Hematopoietic multipotent progenitor cell treated with erythropoietin and hydrocortisone succinate and interleukin-3 and kit ligand, for 8 days (in vitro differentiated cells): ENCODE data around the gene ZNF396.

Experiments
- DNase-seq: peaks from one replicate; pipeline ENCODE4 v3.0.0-alpha.2; 2015

The ZNF396 gene

GRCh38 chr18:35376742-35377695, at the start of gene ZNF396:
Gene ZNF396, minus strand, starts transcription at chr18:35377337. Its CDS starts 3,045 bp downstream, at chr18:35374292.
- peak; percentile 69 for DNase-seq

GRCh38 chr18:35426786-35427185, 49.6 kb upstream of the ZNF396 start:
- no peak for DNase-seq

GRCh38 chr18:35424356-35424755, 47.2 kb upstream of the ZNF396 start:
- no peak for DNase-seq

- DNase-seq = no peak
These were observed 45.1 kb upstream of the ZNF396 start for GRCh38 chr18:35422237-35422636.

DNA sequence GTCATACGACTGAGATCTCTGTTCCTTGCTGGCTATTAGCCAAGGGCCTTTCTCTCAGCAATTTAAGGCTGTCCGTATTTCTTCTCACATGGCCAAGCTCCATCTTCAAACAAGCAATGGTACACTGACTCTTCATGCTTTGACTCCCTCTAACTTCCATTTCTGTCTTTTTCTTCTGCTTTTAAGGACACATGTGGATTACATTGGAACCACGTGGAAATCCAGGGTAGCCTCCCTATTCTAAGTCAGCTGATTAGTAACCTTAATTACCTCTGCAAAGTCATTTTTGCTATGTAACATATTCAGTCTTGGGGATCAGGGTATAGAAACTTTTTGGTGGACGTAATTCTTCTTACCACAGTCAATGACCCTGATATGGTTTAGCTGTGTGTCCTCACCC, 41.5 kb upstream of the ZNF396 start:
- DNase-seq = no peak

DNA sequence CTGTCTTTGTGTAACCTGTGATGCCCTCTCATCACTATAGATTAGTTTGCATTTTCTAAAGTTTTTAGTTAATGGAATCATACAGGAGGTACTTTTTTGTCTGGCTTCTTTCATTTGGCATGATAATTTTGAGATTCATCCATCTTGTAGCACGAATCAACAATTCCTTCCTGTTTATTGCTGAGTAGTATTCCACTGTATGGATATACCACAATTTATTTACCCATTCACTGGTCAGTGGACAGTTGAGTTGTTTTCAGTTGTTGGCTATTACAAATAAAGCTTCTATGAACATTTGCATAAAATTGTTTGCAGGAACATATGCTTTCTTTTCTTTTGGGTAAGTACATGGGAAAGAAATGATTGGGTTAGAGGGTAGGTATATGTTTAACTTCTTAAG, 40.1 kb upstream of the ZNF396 start:
- no peak for DNase-seq

DNA sequence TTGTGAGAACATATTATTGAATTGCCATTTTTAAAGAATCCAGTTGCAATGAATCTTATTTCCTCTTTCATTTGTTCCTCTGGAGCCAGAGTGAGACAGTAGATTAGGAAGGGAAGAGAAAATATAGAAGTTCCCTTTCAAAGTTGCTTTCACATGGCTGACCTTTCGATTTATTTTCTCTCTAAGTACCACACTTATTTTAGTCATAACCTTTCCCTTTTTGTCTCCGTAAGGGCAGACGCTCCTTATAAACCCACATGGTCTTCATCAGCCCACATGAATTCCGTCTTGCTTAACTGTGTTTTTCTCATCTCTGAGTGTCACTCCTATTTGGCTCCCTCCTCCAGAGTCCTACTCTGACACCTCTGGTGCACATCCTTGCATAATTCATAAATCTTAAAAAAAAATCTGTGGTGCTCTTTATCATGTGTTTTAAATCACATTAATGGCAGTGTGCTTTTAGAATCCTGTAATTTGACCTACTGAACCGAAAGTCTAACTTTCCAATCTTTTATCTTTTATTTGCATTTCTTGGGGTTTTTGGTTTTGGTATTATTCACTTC, 38.5 kb upstream of the ZNF396 start:
- DNase-seq = no peak

DNA sequence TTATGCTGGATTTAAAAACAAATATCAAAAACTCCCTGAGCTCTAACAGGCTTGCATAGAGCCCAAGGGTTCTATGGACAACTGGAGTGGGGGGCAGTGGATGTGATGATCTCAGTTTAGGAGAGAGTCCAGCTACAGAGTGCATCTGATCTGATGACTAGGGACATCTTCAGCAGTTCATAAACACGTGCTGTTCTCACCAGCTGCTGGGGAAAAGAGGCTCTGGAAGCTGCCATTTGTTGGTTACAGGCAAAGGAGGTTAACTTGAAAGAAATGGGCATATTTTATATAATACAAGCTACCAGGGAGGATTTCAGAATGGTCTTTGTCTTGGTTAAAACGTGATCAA, 36.0 kb upstream of the ZNF396 start:
- DNase-seq = no peak

GRCh38 chr18:35411625-35412351, 34.7 kb upstream of the ZNF396 start:
- DNase-seq = no peak

GRCh38 chr18:35410561-35410960, 33.4 kb upstream of the ZNF396 start:
- no peak for DNase-seq

- peak; percentile 65 for DNase-seq
These were observed 32.8 kb upstream of the ZNF396 start for GRCh38 chr18:35409911-35410310.

DNA sequence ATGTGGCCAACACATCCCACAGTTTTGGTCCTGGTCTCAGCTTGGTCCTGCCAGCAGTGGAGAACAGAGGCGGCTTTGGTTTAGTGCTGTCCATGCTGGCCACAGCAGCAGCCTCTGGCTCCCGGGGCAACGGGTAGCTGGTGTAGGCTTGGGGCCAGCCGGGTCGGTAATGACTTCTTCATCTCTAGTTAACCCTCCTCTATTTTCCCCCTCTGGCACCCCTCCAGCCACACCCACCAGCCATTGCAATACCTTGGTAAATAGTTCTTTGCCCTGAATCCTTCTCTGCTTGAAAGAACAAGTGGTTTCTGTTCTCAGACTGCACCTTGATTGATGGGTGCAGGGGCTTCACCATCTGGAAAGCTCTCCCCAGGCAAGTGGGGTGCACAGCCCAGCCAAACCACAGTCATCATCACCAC, 31.7 kb upstream of the ZNF396 start:
- DNase-seq = no peak

DNA sequence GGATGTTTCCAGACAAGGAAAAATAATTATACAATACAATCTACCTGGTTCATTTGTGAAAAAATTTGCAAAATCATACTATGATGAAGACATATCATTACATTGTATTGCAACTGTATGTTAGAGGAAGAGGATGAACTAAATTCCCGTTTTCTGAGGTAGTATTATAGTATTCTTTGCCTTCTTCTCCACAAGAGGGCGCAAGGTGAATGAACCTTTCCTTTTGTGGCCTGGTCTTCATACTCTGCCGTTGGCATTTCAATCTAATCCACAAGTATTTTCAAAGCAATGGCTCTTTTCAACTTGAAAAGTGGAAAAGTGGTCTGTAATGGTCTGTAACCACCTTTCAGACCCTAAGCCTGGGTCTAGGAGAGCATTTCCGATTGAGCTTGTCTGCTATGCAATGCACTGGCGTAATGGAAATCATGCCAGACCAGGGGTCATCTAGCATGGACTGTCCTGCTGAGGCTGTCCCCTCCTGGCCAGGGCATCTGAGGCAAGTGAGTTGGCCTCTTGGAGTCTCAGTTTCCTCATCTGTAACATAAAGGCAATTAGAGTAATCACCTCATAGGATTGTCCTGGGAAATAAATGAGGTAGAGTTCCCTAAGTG, 30.8 kb upstream of the ZNF396 start:
- DNase-seq = peak; percentile 90

DNA sequence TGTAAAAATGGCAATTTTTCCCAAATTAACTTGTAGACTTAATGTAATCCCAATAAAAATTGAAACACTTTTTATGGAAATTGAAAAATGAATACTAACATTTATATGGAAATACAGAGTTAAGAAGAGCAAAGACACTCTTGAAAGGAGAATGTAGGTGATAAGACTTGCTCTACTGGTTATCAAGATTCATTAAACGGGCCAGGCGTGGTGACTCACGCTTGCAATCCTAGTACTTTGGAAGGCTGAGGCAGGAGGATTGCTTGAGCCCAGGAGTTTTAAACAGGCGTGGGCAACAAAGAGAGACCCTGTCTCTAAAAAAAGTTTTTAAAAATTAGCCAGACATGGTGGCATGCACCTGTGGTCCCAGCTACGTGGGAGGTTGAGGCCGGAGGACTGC, 29.5 kb upstream of the ZNF396 start:
- DNase-seq = peak; percentile 78

DNA sequence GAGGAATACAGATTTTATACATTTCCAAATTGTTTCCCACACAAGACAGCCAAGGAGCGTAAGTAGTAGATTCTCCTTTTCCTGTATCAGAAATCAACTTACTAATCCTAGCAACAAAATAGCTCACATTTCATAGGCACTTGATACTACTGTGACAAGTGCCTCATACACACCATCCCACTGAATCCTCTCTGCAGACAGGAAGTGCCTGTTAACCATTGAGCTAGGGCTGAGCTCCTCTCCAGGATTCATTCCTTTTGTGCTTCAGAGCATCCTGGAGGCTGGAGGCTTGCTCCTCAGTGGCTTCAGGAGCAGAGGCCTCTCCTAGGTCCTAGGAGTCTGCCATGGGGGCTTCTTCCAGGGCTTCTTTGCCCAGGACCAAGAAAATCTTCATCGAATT, 20.8 kb upstream of the ZNF396 start:
- no peak for DNase-seq

- DNase-seq = no peak
These were observed 16.6 kb upstream of the ZNF396 start for GRCh38 chr18:35393716-35394115.

DNA sequence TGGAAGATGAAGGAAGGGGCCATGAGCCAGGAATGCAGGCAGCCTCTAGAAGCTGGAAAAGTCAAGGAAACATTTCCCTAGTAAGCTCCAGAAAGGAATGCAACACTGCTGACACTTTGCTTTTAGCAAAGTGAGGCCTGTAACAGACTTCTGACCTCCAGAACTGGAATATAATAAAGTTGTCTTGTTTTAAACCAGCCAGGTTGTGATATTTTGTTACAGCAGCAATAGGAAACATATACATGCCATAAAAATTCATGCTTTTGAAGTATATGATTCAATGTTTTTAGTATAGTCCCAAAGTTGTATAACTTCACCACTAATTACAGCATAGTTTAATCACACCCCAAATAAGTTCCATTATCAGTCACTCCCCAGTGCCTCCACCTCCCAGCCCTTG, 15.2 kb upstream of the ZNF396 start:
- no peak for DNase-seq

DNA sequence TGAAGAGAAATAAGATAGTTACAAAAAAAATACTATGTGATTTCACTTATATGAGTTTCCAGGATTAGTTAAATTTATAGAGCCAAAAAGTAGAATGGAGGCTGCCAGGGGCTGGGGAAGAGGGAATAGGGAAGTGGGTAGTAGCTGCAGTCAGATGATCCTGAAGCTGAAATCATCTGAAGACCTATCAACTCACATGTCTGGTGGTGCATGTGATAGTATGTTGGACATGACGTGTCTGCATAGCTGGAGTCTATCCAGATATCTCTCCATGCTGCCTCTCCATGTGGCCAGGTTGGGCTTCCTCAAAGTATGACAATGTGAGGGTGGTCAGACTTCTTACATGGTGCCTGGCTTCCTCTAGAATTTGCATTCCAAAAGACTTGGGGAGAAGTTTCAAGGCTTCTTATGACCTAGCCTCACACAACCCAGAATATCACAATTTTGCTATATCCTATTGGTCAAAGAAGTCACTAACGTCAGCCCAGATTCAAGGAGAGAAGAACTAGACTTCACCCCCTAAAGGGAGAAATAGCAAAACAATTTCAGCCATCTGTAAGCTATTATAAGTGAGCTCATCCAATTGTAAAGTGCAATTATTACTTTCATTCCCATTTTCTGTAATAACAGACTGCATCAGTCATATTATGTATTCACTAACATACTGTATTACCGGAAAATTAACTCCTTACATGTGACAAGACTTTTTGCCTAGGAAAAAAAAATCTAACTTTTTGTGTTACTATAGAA, 14.0 kb upstream of the ZNF396 start:
- no peak for DNase-seq

GRCh38 chr18:35389095-35389618, 12.0 kb upstream of the ZNF396 start:
- no peak for DNase-seq

DNA sequence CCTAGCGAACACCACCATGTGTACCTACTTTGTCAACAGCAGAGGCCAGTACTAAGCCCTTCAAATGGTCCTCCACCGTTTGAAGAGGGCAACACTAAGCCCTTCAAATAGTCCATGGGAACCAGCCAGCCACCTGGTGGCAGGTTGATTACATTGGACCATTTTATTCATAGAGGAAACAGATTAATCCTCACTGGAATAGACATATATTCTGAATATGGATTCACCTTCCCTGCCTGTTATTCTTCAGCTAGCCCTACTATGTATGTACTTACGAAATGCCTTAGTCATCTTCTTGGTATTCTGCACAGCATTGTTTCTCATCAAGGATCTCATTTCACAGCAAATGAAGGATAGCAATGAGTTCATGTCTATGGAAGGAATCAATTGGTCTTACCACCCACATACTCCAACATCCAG, 10.0 kb upstream of the ZNF396 start:
- DNase-seq = peak; percentile 45

DNA sequence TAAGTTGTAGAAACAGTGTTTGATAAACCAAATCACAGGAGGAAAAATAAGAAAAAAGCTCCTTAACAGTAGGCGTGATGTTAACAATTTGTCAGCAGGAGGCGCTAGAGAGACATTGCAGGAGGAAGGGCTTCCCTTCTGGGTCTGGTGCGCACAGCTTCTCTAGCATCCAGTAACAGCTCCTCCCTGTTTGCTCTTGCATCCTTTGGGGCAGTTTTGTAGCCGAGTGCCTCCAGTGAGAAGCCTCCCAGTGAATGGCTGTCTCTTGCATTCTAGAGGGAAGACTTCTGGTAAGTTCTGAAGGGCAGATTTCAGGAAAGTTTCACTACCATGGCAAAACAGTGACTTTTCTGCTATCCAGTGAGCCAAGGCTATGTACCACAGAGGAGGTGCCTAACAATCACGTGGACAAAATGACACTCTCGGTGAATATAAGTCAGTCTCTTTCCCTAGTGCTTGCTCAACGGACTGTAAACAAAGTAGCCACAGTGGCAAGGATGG, 9.5 kb upstream of the ZNF396 start:
- DNase-seq = peak; percentile 86

GRCh38 chr18:35383136-35383535, 6.0 kb upstream of the ZNF396 start:
- no peak for DNase-seq
